Body of pancreas (tissue), 4 donors: Measurements from ENCODE around the gene OSBPL2.

Experiments used
- CTCF ChIP-seq, 7 experiments: fragments of 450-650 bp in 4 of 7; fragments of 200-600 bp in 3 of 7; sonication (generic) in 3 of 7; IDR thresholded peaks; one replicate each; pipeline ENCODE4 v1.5.1; 2016 to 2019; ENCODE audit warnings: antibody characterized with exemption in 7 of 7
- POLR2A ChIP-seq, 3 donors: fragments of 450-650 bp; IDR thresholded peaks; one replicate each; pipeline ENCODE4 v1.6.1; 2016; ENCODE audit warnings: antibody characterized with exemption in 3 of 3, mild to moderate bottlenecking in 2 of 3

GRCh38 chr20:62276439-62276838 is 38.1 kb downstream of the OSBPL2 start:
- no peak for TF ChIP-seq CTCF (IDR thresholded peaks at IDR 0.05)
- no peak for TF ChIP-seq POLR2A (IDR thresholded peaks at IDR 0.05)
